HEK293 (cell line): ENCODE results near the gene AP5S1.

Experiments
- CTCF ChIP-seq: fragments of 450-650 bp; formaldehyde crosslinking; IDR thresholded peaks from 2 replicates; pipeline ENCODE4 v1.5.1; 2016; ENCODE audit warnings: missing biosample characterization, missing genetic modification characterization
- REST ChIP-seq: fragments of 450-650 bp; formaldehyde crosslinking; IDR thresholded peaks from 2 replicates; pipeline ENCODE4 v1.5.1; 2016; ENCODE audit warnings: missing biosample characterization, missing genetic modification characterization
- ZNF561 ChIP-seq: fragments of 450-650 bp; IDR thresholded peaks from 2 replicates; pipeline ENCODE4 v1.5.1; 2018; ENCODE audit warnings: missing biosample characterization, missing genetic modification characterization, borderline replicate concordance
- ZNF776 ChIP-seq: fragments of 450-650 bp; formaldehyde crosslinking; IDR thresholded peaks from 2 replicates; pipeline ENCODE4 v1.5.0; 2017; ENCODE audit warnings: missing biosample characterization, missing genetic modification characterization, borderline replicate concordance
- ZNF791 ChIP-seq: fragments of 450-650 bp; formaldehyde crosslinking; IDR thresholded peaks from 2 replicates; pipeline ENCODE4 v1.5.1; 2016; ENCODE audit warnings: missing biosample characterization, missing genetic modification characterization
- ZSCAN30 ChIP-seq: fragments of 450-650 bp; IDR thresholded peaks from 2 replicates; pipeline ENCODE4 v1.5.1; 2018; ENCODE audit warnings: missing biosample characterization, mild to moderate bottlenecking, missing genetic modification characterization, moderate library complexity

- no peak for TF ChIP-seq ZNF561 (tag by site-specific recombination)
- no peak for TF ChIP-seq REST (tag by site-specific recombination)
- no peak for TF ChIP-seq ZSCAN30
- TF ChIP-seq ZNF791 (tag by site-specific recombination), result no peak
- TF ChIP-seq ZNF776 (tag by site-specific recombination), result no peak
- no peak for TF ChIP-seq CTCF
Observed at GRCh38 chr20:3812975-3813847, 7.1 kb upstream of the AP5S1 start.
